Activated T-helper 1 cell treated with Interleukin-2 at 50 U/mL for 16 hours (primary cell): Measurements from ENCODE around the gene DYNLL1.
"Not testable (repeated sequence)": the region's sequence is repeated elsewhere in the genome, so short reads cannot be mapped to it uniquely, and the experiment has no call there.

ENCODE experiments used
- DNase-seq: peaks from one replicate; pipeline ENCODE4 v3.0.0-alpha.2; 2020; ENCODE audit warnings: low read depth

DYNLL1 gene

DNA sequence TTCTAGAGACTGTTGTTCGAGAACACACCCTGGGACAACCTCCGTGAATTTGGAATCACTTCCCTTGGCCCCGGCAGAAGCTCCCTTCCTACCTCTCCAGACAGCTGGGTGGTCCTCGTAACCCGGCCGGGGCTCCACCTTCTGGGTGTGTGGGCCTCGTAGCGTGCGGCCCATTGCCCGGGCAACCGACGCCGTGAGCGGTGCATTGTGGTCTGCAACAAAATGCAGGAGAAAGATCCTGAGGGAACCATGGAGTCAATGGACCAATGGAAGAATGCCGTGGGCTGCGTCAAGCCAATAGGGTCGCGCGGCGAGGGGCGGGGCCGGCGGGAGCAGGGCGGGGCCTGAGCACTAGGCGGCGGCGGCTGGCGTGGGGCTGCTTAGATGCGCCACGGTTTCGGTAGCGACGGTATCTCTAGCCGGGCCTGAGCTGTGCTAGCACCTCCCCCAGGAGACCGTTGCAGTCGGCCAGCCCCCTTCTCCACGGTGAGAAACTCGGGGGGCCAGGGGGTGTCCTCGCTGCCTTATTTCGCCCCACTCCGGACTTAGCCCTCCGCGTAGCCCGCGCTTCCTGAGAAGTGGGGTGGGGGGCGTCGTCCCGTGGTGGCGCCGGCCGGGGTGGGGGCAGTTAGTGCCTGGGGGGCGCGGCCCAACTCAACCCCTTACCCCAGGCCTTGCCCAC lies at the start of gene DYNLL1:
Gene DYNLL1 (plus strand): TSS at position 383 of the 682 bp plus-strand sequence. CDS start 309 bp downstream, outside the sequence.
- DNase-seq, result peak; percentile 97

DNA sequence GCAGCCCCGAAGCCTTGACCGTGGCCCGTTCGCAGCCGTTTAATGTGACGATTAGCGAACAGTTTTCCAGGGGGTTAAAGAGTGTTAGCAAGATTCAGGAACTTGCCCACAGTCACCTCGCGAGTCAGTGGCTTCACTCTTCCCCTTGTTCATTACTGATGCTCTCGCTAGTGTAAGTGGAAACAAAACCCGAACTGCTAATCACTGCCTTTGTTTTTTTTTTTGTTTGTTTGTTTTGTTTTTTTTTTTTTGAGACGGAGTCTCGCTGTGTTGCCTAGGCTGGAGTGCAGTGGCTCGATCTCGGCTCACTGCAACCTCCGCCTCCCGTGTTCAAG lies 49.1 kb upstream of the DYNLL1 start:
- DNase-seq, result not testable (repeated sequence)

- DNase-seq, result no peak
These were observed 47.9 kb upstream of the DYNLL1 start for GRCh38 chr12:120447992-120448391.

- DNase-seq, result not testable (repeated sequence)
These were observed 43.4 kb upstream of the DYNLL1 start for GRCh38 chr12:120452524-120452923.

DNA sequence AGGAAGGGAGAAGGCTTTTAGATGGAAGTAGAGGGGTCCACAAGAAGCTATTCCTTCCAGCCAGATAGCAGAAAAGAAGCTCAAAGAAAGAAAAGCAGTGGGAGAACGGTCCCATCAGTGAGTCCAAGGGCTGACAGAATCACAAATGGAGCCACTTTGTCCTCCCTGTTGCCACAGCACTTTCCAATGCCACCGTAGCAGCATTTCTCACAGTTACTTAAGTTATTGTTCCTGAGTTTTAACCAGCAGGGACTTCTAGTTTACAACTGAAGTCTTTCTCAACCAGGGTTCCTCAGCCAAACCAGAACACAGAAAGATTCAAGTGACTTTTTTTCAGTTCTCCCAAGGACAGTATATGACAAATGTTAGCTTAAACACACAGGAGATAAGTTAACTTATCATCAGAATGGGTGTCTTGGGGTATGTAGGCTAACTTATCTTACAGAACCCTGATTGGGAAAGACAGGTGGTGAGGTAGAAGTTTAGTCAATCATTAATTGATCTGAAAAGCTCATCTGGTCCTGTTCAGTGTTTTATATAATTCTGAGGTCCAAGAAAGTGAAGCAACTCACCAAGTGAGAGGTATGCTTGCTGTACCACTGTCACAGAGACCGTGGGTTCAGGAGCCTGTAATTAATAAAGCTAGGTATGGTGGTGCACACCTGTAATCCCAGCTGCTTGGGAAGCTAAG lies 42.7 kb upstream of the DYNLL1 start:
- DNase-seq, result no peak

DNA sequence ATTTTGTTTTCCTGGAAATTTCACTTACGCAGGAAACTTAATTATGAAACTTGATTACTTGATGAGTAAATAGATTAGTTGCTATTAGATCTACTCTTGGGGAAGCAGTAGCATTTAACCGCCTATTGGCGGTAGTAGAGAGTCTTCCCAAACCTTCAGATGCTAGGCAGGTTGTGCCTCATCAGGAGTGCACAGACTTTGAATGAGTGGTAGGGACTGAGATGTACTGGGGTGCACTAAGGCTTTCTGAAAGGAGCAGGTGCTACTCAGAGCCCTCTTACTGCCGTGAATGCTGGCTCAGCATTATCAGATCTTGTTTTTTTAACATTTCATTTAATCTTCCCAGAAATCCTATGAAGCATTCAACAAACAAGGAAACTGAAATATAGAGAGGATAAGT lies 41.9 kb upstream of the DYNLL1 start:
- DNase-seq, result no peak

DNA sequence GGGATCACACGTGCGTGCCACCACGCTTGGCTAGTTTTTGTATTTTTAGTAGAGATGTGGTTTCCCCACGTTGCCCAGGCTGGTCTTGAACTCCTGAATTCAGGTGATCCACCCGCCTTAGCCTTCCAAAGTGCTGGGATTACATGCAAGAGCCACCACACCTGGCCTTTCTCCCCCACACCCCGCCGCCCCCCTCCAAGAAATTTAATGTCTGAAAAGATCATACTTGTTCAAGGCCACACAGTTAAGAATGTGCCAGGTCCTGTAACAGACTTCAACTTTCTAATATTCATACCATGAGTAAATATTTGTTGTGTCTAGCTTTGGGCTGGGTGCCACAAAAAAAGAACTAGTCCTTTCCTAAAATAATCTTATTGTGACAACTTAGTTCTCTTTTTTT lies 40.6 kb upstream of the DYNLL1 start:
- DNase-seq, result no peak

DNA sequence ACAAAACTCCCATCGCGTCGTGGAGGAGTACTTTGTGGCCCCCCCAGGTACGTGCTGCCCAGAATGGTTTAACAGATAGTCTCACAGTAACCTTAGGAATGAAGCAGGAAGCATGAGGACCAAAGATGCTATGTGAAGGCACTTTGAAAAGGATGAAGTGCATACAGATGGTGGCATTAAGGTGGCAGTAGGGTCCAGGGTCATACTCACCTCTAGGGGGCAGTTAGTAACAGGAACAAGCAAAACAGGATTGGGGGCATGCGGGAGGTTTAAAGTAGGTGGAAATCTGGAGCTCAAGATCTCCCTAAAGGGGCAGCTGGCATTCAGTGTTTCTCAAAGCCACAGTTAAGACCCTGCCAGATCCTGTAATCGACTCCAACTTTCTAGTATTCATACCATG lies 38.8 kb upstream of the DYNLL1 start:
- no peak for DNase-seq

DNA sequence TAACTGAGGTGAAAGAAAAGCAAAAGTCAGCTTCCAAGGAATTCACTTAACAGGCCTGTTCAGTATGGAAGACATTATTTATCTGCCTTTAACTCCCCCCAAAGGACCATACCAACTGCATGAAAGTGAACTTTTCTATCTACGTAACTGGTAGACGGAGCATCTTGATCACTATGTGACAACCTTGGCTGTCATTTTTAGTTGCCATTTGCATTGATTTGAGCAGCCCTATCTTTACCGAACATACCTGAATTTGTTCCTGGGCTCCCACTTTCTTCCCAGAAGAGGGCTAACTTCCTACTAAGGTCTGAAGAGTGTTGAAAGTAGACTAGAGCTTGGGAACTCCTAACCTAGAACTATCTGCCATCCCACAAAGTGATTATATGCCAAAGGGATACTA lies 35.8 kb upstream of the DYNLL1 start:
- no peak for DNase-seq

GRCh38 chr12:120462099-120462640 lies 33.7 kb upstream of the DYNLL1 start:
- no peak for DNase-seq

- no peak for DNase-seq
These were observed 32.2 kb upstream of the DYNLL1 start for GRCh38 chr12:120463712-120464111.

GRCh38 chr12:120465756-120466155 lies 30.2 kb upstream of the DYNLL1 start:
- no peak for DNase-seq

DNA sequence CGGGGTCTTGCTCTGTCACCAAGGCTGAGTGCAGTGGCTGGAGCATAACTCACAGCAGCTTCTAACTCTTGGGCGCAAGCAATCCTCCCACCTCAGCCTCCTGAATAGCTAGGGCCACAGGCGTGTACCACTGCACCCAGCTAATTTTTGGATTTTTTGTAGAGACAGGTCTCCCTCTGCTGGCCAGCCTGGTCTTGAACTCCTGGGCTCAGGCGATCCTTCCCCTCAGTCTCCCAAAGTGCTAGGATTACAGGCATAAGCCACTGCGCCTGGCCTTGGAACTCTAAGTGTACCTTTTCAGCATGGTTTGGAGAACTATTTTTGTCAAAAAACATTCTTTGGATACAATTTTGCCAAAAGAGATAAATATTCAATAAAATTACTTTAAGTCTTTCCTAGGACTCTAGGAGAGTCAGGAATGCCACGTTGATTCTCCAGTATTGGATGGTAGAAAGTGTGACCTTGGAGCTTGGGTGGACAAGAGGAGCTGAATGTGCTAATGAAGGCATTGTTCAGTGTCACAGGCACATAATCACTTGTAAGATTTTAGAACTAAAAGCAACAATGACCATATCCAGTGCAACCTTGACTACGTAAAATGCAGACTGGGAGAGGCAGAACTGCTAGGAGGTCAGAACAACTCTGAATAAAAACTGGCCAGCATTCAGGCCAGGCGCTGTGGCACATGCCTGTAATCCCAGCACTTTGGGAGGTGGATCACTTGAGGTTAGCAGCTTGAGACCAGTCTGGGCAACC lies 29.2 kb upstream of the DYNLL1 start:
- no peak for DNase-seq

DNA sequence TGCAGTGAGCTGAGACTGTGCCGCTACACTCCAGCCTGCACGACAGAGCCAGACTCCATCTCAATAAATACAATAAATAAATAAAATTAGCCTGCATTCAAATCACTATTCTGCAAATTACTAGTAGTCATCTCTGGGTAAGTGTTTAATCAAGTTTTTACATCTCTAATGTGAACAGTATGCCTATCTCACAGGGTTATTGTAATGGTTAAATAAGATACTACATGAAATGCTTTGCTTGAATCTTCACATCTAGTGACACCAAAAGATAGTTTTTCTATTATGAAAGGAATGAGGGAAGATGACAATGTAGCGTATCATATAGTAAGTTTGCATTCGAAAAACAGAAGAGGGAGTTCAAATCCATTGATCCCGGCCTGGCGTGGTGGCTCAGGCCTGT lies 28.5 kb upstream of the DYNLL1 start:
- DNase-seq, result no peak

DNA sequence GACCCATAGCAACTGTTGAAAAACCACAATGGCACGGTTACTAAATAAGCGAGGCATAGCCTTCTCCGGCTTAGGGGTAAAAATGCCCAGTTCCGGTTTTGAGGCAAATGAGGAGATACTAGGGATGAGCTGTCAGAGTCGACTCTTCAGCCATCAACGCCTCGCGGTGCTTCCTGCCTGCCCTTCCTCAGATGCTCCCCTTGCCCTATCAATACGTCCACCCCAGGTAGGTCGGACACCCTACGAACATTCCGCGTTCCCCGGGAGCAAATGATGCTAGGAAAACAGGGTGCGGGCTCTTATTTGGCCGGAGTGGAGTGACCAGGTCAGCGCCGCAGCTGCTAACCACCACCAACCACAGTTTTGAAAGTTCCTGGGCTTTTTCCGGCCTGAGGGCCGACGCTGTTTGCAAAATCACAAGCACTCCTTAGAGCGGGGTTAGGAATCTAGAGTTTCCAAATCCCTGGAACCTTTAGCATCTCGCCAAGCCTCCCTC lies 27.5 kb upstream of the DYNLL1 start:
- no peak for DNase-seq

GRCh38 chr12:120468821-120469449 lies 27.0 kb upstream of the DYNLL1 start:
- peak; percentile 36 for DNase-seq

GRCh38 chr12:120469450-120470149 lies 26.3 kb upstream of the DYNLL1 start, which contains the start of gene SRSF9:
SRSF9 (minus strand) TSS chr12:120469748; CDS start chr12:120469609, 139 bp downstream.
- peak; percentile 98 for DNase-seq

DNA sequence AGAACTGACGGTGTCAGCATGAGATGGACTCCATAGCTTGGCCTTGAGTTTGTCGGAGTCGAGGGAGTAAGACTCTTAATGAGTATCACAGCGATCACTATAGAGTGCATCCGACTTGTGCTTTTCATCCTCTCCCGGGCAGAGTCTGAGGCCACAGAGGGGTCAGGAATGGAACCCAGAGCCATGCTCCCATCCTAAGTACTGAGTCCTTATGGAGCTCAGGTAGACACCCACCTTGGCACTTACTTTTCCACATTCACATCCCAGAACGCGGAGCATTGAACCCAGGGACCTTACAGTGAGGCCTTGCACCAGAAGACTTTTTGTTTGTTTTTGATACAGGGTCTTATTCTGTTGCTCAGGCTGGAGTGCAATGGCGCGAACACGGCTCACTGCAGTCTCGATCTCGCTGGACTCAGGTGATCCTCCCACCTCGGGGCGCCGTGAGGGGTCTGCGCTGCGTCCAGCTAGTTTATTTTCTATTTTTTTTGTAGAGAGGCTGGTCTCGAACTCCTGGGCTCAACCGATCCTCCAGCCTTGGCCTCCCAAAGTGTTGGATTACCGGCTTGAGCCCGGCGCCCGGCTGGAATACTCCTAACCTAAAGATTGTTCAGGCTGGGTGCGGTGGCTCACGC lies 25.6 kb upstream of the DYNLL1 start:
- DNase-seq, result no peak

DNA sequence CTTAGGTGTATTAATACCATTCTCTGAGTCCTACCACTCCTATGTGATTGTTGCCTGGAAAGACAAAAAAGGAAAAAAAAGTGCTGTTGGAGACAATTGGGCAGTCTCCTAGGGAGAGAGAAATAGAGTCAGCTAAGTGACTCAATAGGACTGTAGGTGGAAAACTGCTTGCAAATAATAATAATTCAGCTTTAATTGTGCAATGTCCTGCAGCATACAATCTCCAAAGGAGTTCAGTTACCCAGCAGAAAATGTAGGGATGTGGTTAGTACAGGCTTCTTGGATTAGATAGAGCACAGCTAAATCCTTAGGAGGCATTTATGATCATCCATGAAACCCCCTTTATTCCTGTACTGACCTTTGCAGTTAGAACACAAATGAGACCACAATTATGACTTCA lies 23.4 kb upstream of the DYNLL1 start:
- no peak for DNase-seq

GRCh38 chr12:120473807-120474615 lies 21.9 kb upstream of the DYNLL1 start:
- no peak for DNase-seq
